ENCODE data around the gene PPARG.

Gene PPARG

GRCh38 chr3:12369598-12369997 lies 80.7 kb downstream of the PPARG start:
- TF ChIP-seq CTCF (IDR thresholded peaks at IDR 0.05; ENCODE audit: low read depth, low read length), result no peak
- DNase-seq (ENCODE audit: extremely low read depth, low read depth), result no peak

- DNase-seq (ENCODE audit: extremely low read depth, low read depth), result no peak
Measured at GRCh38 chr3:12370758-12371157, 81.9 kb downstream of the PPARG start.

GRCh38 chr3:12371525-12372140 lies 82.8 kb downstream of the PPARG start:
- no peak for DNase-seq (ENCODE audit: extremely low read depth, low read depth)

More at GRCh38 chr3:12370758-12371157, 81.9 kb downstream of the PPARG start:
- peak; percentile 12 for TF ChIP-seq CTCF (IDR thresholded peaks at IDR 0.05; ENCODE audit: low read depth, low read length)

GRCh38 chr3:12372741-12373280 lies 83.9 kb downstream of the PPARG start:
- DNase-seq (ENCODE audit: extremely low read depth, low read depth), result no peak
- no peak for TF ChIP-seq CTCF (IDR thresholded peaks at IDR 0.05; ENCODE audit: low read depth, low read length)

More at GRCh38 chr3:12371525-12372140, 82.8 kb downstream of the PPARG start:
- TF ChIP-seq CTCF (IDR thresholded peaks at IDR 0.05; ENCODE audit: low read depth, low read length), result no peak

- no peak for TF ChIP-seq CTCF (IDR thresholded peaks at IDR 0.05; ENCODE audit: low read depth, low read length)
- DNase-seq (ENCODE audit: extremely low read depth, low read depth), result no peak
Measured at GRCh38 chr3:12375572-12375971, 86.7 kb downstream of the PPARG start.

GRCh38 chr3:12379640-12380429 lies 91.0 kb downstream of the PPARG start:
- no peak for TF ChIP-seq CTCF (IDR thresholded peaks at IDR 0.05; ENCODE audit: low read depth, low read length)
- no peak for DNase-seq (ENCODE audit: extremely low read depth, low read depth)

GRCh38 chr3:12380461-12380860 lies 91.6 kb downstream of the PPARG start:
- DNase-seq (ENCODE audit: extremely low read depth, low read depth), result no peak
- no peak for TF ChIP-seq CTCF (IDR thresholded peaks at IDR 0.05; ENCODE audit: low read depth, low read length)

Data from AG09319 (cell line).